Hepatocyte (in vitro differentiated cells): Measurements from ENCODE around the gene PPP3R1.

Source experiments
- EZH2 ChIP-seq: fragments of 200-600 bp; sonication (generic); IDR thresholded peaks from 2 replicates; pipeline ENCODE4 v1.6.1; 2016; ENCODE audit warnings: antibody characterized with exemption, mild to moderate bottlenecking, borderline replicate concordance
- EZH2phosphoT487 ChIP-seq: fragments of 200-600 bp; sonication (generic); IDR thresholded peaks from one replicate; pipeline ENCODE4 v1.6.1; 2018; ENCODE audit warnings: antibody characterized with exemption, mild to moderate bottlenecking, low read depth, moderate library complexity; ENCODE audit not compliant: unreplicated experiment, severe bottlenecking
- TF ChIP-seq, protein P1 (sequence below): fragments of 200-600 bp; sonication (generic); IDR thresholded peaks from 2 replicates; pipeline ENCODE4 v1.5.1; 2016; ENCODE audit warnings: antibody characterized with exemption, mild to moderate bottlenecking; ENCODE audit not compliant: poor library complexity

DNA sequence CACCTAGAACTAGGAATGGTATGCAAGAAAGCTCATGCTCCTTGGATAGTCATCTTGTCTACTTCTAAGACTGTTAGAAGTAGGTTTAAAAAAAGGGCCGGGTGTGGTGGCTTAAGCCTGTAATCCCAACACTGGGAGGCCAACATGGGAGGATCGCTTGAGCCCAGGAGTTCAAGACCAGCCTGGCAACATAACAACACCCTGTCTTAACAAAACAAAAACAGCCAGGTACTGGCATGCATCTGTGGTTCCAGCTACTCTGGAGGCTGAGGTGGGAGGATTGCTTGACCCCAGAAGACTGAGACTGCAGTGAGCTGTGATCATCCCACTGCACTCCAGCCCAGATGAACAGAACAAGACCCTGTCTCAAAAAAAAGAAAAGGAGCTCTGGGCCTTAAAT lies 74.8 kb downstream of the PPP3R1 start:
- TF ChIP-seq EZH2phosphoT487: no peak
- no peak for TF ChIP-seq EZH2
- TF ChIP-seq, protein P1, sequence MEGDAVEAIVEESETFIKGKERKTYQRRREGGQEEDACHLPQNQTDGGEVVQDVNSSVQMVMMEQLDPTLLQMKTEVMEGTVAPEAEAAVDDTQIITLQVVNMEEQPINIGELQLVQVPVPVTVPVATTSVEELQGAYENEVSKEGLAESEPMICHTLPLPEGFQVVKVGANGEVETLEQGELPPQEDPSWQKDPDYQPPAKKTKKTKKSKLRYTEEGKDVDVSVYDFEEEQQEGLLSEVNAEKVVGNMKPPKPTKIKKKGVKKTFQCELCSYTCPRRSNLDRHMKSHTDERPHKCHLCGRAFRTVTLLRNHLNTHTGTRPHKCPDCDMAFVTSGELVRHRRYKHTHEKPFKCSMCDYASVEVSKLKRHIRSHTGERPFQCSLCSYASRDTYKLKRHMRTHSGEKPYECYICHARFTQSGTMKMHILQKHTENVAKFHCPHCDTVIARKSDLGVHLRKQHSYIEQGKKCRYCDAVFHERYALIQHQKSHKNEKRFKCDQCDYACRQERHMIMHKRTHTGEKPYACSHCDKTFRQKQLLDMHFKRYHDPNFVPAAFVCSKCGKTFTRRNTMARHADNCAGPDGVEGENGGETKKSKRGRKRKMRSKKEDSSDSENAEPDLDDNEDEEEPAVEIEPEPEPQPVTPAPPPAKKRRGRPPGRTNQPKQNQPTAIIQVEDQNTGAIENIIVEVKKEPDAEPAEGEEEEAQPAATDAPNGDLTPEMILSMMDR: no peak
